Measurements from ENCODE around the gene AFDN. TPM values are rescaled to one million over a fixed set of nuclear protein-coding genes. Genes with fewer than 3 reads are reported as not detected.

The AFDN gene
- total RNA-seq, 1 donor from 2014 or later, result 102 TPM

DNA sequence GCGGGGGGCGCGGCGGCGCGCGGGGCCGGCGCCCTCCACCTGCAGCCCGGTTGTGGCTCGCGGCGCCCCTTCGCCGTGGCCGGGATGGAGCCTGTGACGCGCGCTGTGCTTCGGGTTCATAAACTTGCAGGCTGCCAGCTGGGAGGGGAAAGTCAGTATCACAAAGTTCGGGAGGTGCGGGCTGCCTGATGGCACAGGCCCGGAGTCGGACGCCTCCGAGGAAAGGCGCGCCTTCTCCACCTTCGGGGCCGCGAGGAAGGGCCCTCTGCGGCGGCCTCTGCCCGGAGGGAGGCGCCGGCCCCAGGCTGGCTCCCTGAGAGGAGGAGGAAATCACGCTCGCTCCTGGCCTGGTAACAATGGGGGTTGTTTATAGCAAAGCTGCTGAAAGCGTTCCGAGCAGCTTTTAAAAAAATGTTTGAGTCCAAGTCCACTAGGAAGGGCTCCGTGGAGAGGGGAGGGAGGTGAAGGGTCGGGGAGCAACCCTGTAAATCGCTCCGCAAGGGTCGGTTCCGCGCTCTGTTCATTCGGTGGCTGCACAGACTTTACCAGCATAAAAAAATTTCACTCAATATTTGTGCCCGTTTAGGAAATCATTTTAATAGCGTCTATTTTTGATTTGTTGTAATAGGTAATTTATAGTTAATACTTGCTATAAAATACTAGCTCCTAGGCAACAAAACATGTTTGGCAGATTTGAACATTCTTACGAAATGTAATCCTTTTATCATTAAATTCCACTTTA lies 1.0 kb downstream of the AFDN start:
- Histone ChIP-seq H3K4me2 (ENCODE audit: low read length) (peak overlapping the region; percentile 88), H3K27ac (ENCODE audit: low read depth, low read length) (no peak overlapping the region), H3K4me1 (ENCODE audit: insufficient read depth, low read length) (peaks cover 12% of the 10 kb centered on the region), H3K4me3 (ENCODE audit: insufficient read depth, low read depth, low read length) (peak overlapping the region; percentile 69), H3K79me2 (ENCODE audit: insufficient read depth, low read length) (peaks cover 53% of the 10 kb centered on the region), H3K9ac (ENCODE audit: low read length) (peak overlapping the region; percentile 78), H3K36me3 (ENCODE audit: insufficient read depth, low read length) (no peaks in the 10 kb centered on the region), H2AFZ (ENCODE audit: low read depth, low read length) (peak overlapping the region; percentile 64), H4K20me1 (ENCODE audit: insufficient read depth, low read length) (peaks cover 51% of the 10 kb centered on the region), H3K9me3 (ENCODE audit: insufficient read depth, low read depth, low read length) (no peaks in the 10 kb centered on the region), H3K27me3 (ENCODE audit: insufficient read depth, low read length) (no peaks in the 10 kb centered on the region)
- H3K27me3 Mint-ChIP-seq (ENCODE audit: low read depth, unreplicated experiment), result no peaks in the 10 kb centered on the region
- DNase-seq (ENCODE audit: low read depth), result no peak
- peaks cover 34% of the 10 kb centered on the region for H3K4me1 Mint-ChIP-seq (ENCODE audit: low read depth, unreplicated experiment)
- peak overlapping the region; percentile 92 for H3K27ac Mint-ChIP-seq (ENCODE audit: unreplicated experiment)
- no peak for FAIRE-seq
- peak overlapping the region; percentile 99 for H3K4me3 Mint-ChIP-seq (ENCODE audit: unreplicated experiment)
- no peak for TF ChIP-seq EZH2 (IDR thresholded peaks at IDR 0.05; ENCODE audit: insufficient read depth, low read length)
- TF ChIP-seq, protein P1, sequence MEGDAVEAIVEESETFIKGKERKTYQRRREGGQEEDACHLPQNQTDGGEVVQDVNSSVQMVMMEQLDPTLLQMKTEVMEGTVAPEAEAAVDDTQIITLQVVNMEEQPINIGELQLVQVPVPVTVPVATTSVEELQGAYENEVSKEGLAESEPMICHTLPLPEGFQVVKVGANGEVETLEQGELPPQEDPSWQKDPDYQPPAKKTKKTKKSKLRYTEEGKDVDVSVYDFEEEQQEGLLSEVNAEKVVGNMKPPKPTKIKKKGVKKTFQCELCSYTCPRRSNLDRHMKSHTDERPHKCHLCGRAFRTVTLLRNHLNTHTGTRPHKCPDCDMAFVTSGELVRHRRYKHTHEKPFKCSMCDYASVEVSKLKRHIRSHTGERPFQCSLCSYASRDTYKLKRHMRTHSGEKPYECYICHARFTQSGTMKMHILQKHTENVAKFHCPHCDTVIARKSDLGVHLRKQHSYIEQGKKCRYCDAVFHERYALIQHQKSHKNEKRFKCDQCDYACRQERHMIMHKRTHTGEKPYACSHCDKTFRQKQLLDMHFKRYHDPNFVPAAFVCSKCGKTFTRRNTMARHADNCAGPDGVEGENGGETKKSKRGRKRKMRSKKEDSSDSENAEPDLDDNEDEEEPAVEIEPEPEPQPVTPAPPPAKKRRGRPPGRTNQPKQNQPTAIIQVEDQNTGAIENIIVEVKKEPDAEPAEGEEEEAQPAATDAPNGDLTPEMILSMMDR (IDR thresholded peaks at IDR 0.05; ENCODE audit: insufficient read depth, low read depth, low read length), result no peak
- peaks cover 4% of the 10 kb centered on the region for H3K9me3 Mint-ChIP-seq (ENCODE audit: unreplicated experiment)
- H3K36me3 Mint-ChIP-seq (ENCODE audit: low read depth, unreplicated experiment), result no peaks in the 10 kb centered on the region

DNA sequence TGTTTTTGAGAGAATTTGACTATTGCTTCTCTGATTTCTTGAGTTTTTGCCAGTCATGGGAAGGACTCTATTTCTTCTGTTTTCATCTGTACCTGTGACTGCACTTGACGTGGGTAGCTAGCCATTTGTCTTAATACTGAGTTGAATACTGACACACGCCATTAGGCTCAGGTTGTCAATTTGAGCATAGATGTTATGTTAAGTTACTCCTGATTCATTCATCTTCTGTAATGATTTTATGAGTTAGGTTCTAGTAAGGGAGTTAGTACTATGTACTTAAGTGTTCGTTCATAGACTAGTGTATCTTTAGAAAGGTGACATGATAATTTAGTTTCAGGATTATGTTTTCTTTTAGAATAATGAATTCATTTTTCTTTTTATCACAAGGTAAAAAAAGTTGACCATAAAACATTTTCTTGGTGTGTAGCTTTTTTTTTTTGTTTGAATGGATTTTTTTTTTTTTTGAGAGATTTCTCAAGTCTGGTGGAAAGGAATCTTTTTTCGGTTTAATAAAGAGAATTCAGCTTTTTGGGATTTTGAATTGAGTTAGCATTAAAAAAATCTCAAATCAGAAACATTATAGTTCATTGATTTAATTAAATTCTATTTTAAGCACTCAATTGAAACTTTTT lies 1.7 kb downstream of the AFDN start:
- peaks cover 40% of the 10 kb centered on the region for H3K4me1 Mint-ChIP-seq (ENCODE audit: low read depth, unreplicated experiment)
- H3K4me2 ChIP-seq (ENCODE audit: low read length), result peak overlapping the region; percentile 88
- H3K4me3 Mint-ChIP-seq (ENCODE audit: unreplicated experiment), result peak overlapping the region; percentile 99
- peaks cover 4% of the 10 kb centered on the region for H3K9me3 Mint-ChIP-seq (ENCODE audit: unreplicated experiment)
- H3K27ac Mint-ChIP-seq (ENCODE audit: unreplicated experiment), result peak overlapping the region; percentile 92
- no peak overlapping the region for H2AFZ ChIP-seq (ENCODE audit: low read depth, low read length)
- H3K27me3 Mint-ChIP-seq (ENCODE audit: low read depth, unreplicated experiment), result no peaks in the 10 kb centered on the region
- no peaks in the 10 kb centered on the region for H3K9me3 ChIP-seq (ENCODE audit: insufficient read depth, low read depth, low read length)
- H3K27ac ChIP-seq (ENCODE audit: low read depth, low read length), result no peak overlapping the region
- DNase-seq (ENCODE audit: low read depth) (no peak), FAIRE-seq (no peak)
- H3K27me3 ChIP-seq (ENCODE audit: insufficient read depth, low read length), result no peaks in the 10 kb centered on the region
- H3K4me1 ChIP-seq (ENCODE audit: insufficient read depth, low read length), result peaks cover 12% of the 10 kb centered on the region
- peaks cover 59% of the 10 kb centered on the region for H3K79me2 ChIP-seq (ENCODE audit: insufficient read depth, low read length)
- peak overlapping the region; percentile 69 for H3K4me3 ChIP-seq (ENCODE audit: insufficient read depth, low read depth, low read length)
- no peak overlapping the region for H3K9ac ChIP-seq (ENCODE audit: low read length)
- H4K20me1 ChIP-seq (ENCODE audit: insufficient read depth, low read length), result peaks cover 57% of the 10 kb centered on the region
- no peaks in the 10 kb centered on the region for H3K36me3 Mint-ChIP-seq (ENCODE audit: low read depth, unreplicated experiment)
- H3K36me3 ChIP-seq (ENCODE audit: insufficient read depth, low read length), result no peaks in the 10 kb centered on the region
- no peak for TF ChIP-seq EZH2 (IDR thresholded peaks at IDR 0.05; ENCODE audit: insufficient read depth, low read length)
- TF ChIP-seq, protein P1 (IDR thresholded peaks at IDR 0.05; ENCODE audit: insufficient read depth, low read depth, low read length), result no peak

DNA sequence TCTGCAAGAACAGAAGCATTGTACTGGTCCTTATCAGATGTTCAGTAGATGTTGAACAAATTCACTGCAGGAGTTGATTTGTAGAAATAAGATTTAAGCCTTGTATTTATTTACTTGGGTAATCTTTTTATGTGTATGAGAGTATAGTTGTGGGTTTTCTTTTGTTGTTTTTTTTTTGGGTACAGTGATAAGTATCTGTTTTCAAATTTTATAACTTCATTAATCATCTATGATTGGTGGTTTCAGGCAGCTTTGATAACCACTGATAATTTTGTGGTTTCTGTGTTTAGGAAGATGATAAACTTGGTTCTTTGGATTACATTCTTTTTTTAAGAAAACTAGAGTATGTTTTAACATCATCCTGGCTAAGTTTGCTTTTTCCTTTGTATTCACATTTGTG lies 2.8 kb downstream of the AFDN start:
- DNase-seq (ENCODE audit: low read depth) (peak; percentile 16), FAIRE-seq (no peak)
- peaks cover 4% of the 10 kb centered on the region for H3K9me3 Mint-ChIP-seq (ENCODE audit: unreplicated experiment)
- Histone ChIP-seq H2AFZ (ENCODE audit: low read depth, low read length) (no peak overlapping the region), H3K4me2 (ENCODE audit: low read length) (no peak overlapping the region), H3K9me3 (ENCODE audit: insufficient read depth, low read depth, low read length) (no peaks in the 10 kb centered on the region), H3K9ac (ENCODE audit: low read length) (no peak overlapping the region), H3K79me2 (ENCODE audit: insufficient read depth, low read length) (peaks cover 69% of the 10 kb centered on the region), H4K20me1 (ENCODE audit: insufficient read depth, low read length) (peaks cover 68% of the 10 kb centered on the region), H3K4me3 (ENCODE audit: insufficient read depth, low read depth, low read length) (no peak overlapping the region), H3K27ac (ENCODE audit: low read depth, low read length) (no peak overlapping the region), H3K4me1 (ENCODE audit: insufficient read depth, low read length) (peaks cover 12% of the 10 kb centered on the region), H3K36me3 (ENCODE audit: insufficient read depth, low read length) (no peaks in the 10 kb centered on the region), H3K27me3 (ENCODE audit: insufficient read depth, low read length) (no peaks in the 10 kb centered on the region)
- TF ChIP-seq, protein P1 (IDR thresholded peaks at IDR 0.05; ENCODE audit: insufficient read depth, low read depth, low read length), result no peak
- TF ChIP-seq EZH2 (IDR thresholded peaks at IDR 0.05; ENCODE audit: insufficient read depth, low read length), result no peak
- H3K4me3 Mint-ChIP-seq (ENCODE audit: unreplicated experiment), result peak overlapping the region; percentile 99
- H3K36me3 Mint-ChIP-seq (ENCODE audit: low read depth, unreplicated experiment), result no peaks in the 10 kb centered on the region
- no peak overlapping the region for H3K27ac Mint-ChIP-seq (ENCODE audit: unreplicated experiment)
- no peaks in the 10 kb centered on the region for H3K27me3 Mint-ChIP-seq (ENCODE audit: low read depth, unreplicated experiment)
- H3K4me1 Mint-ChIP-seq (ENCODE audit: low read depth, unreplicated experiment), result peaks cover 43% of the 10 kb centered on the region

Measured in astrocyte (in vitro differentiated cells and primary cell).